GM06990 (cell line): Measurements from ENCODE around the gene ARL4A.

Source experiments
- DNase-seq: peaks from one replicate; pipeline ENCODE4 v3.0.0-alpha.2; 2011; ENCODE audit not compliant: insufficient read length; ENCODE audit errors: extremely low read depth
- H3K27me3 ChIP-seq: replicated peaks from 2 replicates; pipeline ENCODE4 v1.6.0; 2011; ENCODE audit warnings: low read length; ENCODE audit not compliant: control insufficient read depth, insufficient read depth
- H3K36me3 ChIP-seq: 2 replicates; pipeline ENCODE4 v1.5.1; 2011; ENCODE audit warnings: low read length; ENCODE audit not compliant: control insufficient read depth, insufficient read depth
- H3K4me3 ChIP-seq: replicated peaks from 2 replicates; pipeline ENCODE4 v1.5.1; 2011; ENCODE audit warnings: low read depth, mild to moderate bottlenecking, control low read depth, low read length
- TF ChIP-seq, protein P1 (sequence below): IDR thresholded peaks from 2 replicates; pipeline ENCODE4 v1.5.1; 2011; ENCODE audit warnings: low read length, control low read depth, mild to moderate bottlenecking, inconsistent platforms; ENCODE audit not compliant: insufficient read depth, poor library complexity, severe bottlenecking

The ARL4A gene

DNA sequence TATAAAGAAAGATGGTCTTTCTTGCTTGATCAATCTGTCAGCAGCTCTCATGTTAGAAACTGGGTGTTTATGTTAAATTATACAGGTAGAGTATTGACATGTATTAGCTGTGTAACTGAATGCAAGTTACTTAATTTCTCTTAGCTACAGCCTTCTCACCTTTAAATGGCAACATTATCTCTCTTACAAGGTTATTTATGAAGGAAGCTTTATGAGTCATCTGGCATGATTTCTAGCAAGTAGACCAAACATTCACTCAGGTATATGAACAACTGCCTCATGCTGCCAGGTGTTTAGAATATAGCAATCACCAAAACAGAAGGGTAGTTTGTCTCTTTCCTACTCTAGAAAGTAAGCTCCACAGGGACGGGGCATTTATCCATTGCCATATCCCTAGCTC, 8.5 kb downstream of the ARL4A start:
- TF ChIP-seq, protein P1, sequence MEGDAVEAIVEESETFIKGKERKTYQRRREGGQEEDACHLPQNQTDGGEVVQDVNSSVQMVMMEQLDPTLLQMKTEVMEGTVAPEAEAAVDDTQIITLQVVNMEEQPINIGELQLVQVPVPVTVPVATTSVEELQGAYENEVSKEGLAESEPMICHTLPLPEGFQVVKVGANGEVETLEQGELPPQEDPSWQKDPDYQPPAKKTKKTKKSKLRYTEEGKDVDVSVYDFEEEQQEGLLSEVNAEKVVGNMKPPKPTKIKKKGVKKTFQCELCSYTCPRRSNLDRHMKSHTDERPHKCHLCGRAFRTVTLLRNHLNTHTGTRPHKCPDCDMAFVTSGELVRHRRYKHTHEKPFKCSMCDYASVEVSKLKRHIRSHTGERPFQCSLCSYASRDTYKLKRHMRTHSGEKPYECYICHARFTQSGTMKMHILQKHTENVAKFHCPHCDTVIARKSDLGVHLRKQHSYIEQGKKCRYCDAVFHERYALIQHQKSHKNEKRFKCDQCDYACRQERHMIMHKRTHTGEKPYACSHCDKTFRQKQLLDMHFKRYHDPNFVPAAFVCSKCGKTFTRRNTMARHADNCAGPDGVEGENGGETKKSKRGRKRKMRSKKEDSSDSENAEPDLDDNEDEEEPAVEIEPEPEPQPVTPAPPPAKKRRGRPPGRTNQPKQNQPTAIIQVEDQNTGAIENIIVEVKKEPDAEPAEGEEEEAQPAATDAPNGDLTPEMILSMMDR: no peak
- no peaks in the 10 kb centered on the region for H3K36me3 ChIP-seq

DNA sequence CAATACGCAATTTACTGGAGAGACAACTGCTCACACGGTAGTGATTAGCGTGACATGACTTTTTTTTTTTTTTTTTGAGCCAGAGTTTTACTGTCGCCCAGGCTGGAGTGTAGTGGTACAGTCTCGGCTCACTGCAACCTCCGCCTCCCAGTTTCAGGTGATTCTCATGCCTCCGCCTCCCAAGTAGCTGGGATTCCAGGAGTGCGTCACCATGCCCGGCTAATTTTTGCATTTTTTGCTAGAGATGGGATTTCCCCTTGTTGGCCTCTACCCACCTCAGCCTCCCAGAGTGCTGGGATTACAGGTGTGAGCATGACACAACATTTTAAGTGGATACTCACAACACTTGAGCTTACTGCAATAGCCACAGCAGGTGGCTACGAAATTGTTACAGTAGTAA, 11.9 kb downstream of the ARL4A start:
- Histone ChIP-seq H3K27me3 (no peaks in the 10 kb centered on the region), H3K36me3 (no peaks in the 10 kb centered on the region), H3K4me3 (no peak overlapping the region)
- no peak for DNase-seq
- TF ChIP-seq, protein P1: no peak

More for the DNA sequence above, 8.5 kb downstream of the ARL4A start:
- DNase-seq: no peak
- Histone ChIP-seq H3K27me3 (no peaks in the 10 kb centered on the region), H3K4me3 (no peak overlapping the region)

DNA sequence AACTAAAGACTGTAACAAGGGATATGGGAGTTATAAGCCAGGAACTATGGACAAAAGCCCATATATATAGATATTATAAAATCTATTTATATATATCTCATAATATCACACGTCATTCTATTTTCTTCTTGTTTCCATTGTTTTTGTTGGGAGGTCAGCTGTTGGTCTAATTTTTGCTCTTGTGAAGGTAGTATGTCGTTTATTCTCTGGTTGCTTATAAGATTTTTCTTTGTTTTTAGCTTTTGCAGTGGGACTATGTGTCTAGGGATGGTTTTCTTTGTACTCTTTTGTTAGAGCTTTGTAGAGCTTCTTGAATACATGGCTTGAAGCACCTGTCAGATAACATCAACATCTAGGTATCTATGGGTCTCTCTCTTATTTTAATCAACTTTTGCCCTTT, 14.0 kb downstream of the ARL4A start:
- H3K27me3 ChIP-seq: no peaks in the 10 kb centered on the region
- no peak overlapping the region for H3K4me3 ChIP-seq
- TF ChIP-seq, protein P1: no peak
- no peak for DNase-seq
- no peaks in the 10 kb centered on the region for H3K36me3 ChIP-seq

DNA sequence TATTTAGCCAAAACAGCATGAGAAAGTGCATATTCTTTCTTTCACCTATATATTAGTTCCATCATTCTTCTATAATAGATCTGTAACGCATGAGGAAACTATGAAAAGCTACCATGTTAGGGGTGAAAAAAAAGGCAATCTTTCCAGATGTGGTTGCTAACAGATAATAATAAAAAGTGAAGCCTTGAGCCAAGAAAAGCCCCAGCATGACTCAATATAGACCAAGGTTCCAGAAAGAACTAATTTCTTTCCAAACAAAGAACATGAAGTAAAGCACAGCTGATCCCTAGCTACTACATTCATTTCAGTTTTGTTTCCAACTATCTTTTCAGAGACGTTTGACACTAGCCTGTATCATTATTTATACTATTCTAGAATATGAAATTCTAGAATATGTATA, 16.4 kb downstream of the ARL4A start:
- TF ChIP-seq, protein P1: no peak
- DNase-seq: no peak
- Histone ChIP-seq H3K36me3 (no peaks in the 10 kb centered on the region), H3K27me3 (no peaks in the 10 kb centered on the region), H3K4me3 (no peak overlapping the region)

DNA sequence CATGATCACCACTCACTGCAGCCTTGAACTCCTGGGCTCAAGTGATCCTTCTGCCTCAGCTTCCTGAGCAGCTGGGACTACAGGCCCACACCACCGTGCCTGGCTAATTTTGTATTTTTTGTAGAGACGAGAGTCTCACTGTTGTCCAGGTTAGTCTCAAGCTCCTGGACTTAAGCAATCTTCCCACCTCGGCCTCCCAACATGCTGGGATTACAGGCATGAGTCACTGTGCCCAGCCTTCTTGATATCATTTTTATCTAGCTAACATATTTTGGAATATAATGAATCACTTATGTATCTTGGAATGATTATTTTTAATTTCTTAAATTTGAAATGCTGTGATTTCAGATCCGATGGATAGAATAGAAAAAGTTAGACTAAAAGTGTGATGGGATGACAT, 18.4 kb downstream of the ARL4A start:
- Histone ChIP-seq H3K27me3 (no peaks in the 10 kb centered on the region), H3K4me3 (no peak overlapping the region), H3K36me3 (no peaks in the 10 kb centered on the region)
- DNase-seq: no peak
- TF ChIP-seq, protein P1: no peak

DNA sequence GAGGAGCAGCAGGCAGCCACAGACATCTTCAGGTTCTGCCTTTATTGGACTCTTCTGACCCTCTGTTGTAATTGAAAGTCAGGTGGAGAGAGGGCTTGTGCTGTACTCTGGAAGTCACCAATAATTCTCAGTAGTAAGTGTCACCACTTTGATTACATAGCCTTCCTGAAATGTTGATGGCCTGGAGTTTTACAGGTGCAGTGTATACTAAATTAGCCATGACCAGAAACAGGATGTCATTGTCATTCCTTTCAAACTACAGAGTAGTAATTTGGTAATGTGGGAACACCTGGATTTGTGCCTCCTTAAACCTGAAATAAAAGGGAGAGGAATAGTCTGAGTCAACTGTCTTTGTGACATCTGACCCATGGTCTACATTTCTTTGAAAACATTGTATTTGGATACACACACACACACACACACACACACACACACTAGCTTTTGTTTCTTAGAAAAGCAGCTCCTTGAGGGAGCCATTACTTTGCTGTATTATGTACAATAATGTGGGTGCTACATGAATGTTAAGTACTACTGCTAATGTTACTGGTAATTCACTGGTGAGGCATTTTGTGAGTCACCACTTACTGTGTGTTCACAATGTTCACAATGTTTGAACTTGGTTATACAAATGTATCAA, 19.6 kb downstream of the ARL4A start:
- Histone ChIP-seq H3K36me3 (no peaks in the 10 kb centered on the region), H3K27me3 (no peaks in the 10 kb centered on the region), H3K4me3 (no peak overlapping the region)
- DNase-seq: no peak
- TF ChIP-seq, protein P1: no peak
